Medulla oblongata (tissue), 1 donor: Measurements from ENCODE around the gene BMPR1A.

Experiments used
- DNase-seq: peaks from one replicate; pipeline ENCODE4 v3.0.0-alpha.2; 2015; ENCODE audit errors: extremely low spot score

The BMPR1A gene

DNA sequence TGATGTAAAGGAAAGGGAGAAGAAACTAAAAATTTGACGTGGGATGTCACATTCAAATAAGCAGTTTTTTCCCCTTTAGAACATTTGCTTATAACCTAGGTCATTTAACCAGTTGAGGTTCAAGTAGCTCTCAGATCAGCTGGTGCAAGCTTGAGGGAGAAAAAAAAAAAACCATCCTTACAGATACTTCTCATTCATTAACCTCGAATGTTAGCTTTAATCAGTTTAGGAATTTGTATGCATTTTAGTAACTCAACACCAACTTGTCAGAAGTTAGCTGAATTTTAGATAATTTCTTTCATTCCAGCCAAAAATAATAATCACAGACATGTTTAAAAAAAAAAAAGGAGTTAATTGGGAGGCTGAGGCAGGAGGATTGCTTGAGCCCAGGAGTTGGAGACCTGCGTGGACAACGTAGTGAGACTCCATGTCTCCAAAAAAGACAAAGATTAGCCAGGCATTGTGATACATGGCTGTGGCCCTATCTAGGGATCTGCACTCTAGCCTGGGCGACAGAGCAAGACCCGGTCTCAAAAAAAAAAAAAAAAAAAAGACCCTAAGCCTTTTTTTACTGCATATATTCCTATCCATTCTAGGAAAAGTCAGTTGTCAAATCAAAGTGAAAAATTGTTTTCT is 46.2 kb downstream of the BMPR1A start:
- DNase-seq, result no peak

DNA sequence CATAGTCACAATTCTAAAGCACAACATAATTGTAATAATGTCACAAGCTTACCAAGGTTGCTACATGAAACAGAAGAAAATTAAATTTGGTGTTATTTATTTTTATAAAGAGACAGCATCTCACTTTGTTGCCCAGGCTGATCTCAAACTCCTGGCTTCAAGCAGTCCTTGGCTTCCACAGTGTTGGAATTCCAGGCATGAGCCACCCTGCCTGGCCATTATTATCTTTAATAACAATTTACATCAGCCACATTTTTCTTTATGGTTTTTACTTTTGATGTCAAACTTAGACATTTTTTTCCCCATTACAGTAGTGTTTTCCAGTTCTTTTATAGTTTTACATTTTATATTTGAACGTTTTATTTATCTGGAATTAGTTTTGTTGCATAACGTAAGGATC is 46.7 kb downstream of the BMPR1A start:
- no peak for DNase-seq

DNA sequence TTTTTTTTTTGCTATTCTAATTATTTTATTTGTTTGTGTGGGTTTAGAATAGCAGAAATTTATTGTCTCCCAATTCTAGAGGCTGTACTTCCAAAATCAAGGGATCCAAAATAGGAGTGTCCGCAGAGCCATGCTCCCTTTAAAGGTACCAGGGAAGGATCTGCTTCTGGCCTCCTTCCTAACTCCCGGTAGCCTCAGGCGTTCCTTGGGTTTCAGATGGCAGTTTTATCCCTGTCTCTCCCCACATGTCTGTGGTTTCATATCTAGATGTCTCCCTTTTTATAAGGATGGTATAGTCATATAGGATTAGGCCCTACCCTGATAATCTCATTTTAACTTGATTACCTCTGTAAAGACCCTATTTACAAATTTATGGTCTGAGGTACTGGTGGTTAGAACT is 48.4 kb downstream of the BMPR1A start:
- DNase-seq, result no peak

DNA sequence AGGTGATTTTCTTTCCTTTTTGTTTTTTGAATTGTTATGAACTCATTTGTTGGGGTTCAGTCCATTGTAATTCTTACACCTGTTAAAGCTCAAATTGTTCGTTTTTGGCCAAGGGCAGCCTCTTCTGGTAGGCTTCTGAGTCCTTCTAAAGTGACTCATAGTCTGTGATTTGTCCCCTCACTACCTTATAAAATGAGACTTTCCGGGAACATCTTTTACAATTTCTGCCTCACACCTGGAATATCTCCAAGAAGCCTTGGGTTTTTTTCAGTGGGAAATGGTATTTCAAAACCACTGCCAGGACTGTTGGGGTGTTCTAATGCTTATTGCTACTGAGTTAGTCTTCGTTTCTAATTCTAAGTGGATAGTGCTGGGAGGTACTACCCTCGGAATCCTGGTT is 56.7 kb downstream of the BMPR1A start:
- DNase-seq, result peak; percentile 37

DNA sequence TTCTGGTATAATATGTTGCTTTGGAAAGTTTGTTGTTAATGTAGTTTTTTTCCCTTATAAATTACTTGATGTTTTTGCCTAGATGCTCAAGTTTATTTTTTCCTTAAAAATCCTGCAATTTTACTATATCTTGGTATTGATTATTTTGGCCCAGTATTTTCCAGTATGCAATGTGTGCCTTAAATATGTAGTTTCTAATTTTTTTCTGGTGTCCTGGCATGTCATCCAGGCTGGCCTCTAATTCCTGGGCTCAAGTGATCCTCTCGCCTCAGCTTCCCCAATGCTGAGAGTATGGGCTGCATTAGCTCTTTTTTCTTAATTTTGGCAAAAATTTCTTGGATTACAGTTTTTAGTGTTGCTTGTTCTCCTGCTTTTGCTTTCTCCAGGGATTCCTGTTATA is 57.6 kb downstream of the BMPR1A start:
- DNase-seq, result no peak

DNA sequence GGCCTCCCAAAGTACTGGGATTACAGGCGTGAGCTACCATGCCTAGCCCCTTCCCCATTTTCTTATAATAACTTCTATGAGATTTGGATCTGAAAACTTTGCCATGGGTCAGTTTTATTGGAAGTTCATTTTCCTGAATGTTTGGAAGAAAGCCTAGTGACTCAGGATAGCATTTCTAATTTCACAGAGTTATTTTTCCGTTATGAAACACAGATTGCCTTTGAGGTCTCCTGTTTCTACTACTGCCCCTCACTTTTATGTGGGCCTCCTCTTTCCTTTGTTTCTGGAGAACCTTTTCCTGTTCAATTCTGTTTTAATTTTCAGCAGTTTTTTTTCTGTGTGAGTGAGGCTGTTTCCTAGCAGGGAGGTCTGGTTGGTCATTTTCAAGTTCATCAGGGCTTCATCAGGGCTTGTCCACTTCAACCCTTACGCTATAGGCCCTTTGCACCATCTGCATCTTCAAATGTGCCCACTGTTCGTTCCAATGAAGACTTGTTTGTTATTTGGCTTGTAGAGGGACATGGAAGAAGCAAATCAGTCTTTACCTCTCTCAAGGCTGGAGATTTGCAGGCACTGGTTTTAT is 58.7 kb downstream of the BMPR1A start:
- DNase-seq, result no peak

DNA sequence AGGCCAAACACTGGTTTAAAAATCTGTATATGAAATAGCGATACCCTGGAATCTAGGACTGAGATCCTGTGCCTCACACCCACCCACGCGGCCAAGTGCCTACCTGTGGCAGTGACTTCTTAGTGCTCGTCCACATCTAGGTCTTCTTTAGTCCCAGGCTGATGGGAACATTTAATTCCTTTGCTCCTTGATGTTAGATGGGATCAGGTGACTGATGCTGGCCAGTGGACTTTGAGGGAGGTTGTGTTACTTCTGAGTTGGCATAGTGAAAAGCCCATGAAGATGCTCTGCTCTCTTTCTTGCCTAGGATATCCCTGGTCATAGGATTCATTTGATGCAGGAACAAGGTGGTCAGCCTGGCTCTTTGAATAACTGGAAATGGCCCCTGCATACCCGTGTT is 59.2 kb downstream of the BMPR1A start:
- no peak for DNase-seq

DNA sequence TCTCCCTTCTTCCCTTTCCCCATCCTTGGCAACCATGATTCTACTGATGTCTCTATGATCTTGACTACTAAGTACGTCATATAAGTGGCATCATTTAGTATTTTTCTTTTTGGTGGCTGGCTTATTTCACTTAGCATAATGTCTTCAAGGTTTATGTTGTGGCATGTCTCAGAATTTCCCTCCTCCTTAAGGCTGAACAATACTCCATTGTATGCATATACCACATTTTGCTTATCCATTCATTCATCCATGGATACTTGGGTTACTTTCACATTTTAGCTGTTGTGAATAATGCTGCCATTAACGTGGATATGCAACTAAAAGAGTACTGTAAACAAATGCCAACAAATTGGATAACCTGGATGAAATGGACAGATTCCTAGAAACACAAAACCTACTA is 60.8 kb downstream of the BMPR1A start:
- DNase-seq, result no peak

DNA sequence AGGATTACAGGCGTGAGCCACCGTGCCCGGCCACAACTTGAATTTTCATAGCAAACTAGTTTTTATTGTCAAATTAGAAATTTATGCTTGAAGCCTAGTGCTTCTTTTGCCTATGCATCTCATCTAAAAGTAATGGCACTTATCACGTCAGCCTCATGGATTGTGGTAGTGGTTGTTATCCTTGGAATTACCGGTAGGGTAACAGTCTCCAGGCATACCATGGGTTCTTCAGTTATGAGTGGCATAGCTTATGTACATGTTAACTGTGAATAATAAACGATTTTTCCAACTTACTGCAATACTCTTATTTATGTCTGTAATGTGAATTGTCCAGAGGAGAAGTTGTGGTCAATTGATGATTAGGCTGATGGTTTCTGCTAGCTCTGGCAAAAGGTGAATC is 63.1 kb downstream of the BMPR1A start:
- no peak for DNase-seq

DNA sequence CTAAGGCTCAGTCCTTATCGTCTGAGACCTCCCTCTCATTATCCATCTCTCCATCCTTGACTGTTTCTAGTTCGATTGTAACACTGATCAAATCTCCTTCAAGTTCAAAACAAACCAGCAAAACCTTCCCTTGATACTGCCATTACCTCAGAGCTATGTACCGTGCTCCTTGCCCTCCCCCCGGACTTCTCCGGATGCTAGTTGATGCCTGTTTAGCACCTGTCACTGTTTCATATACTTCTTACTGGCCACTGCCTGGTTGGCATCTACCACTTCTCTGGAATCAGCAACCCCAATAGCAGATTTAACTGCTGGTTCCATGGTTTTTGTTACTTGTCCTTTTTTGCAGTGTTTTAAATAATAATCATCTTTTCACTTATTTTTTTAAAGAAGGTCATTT is 64.1 kb downstream of the BMPR1A start:
- no peak for DNase-seq

DNA sequence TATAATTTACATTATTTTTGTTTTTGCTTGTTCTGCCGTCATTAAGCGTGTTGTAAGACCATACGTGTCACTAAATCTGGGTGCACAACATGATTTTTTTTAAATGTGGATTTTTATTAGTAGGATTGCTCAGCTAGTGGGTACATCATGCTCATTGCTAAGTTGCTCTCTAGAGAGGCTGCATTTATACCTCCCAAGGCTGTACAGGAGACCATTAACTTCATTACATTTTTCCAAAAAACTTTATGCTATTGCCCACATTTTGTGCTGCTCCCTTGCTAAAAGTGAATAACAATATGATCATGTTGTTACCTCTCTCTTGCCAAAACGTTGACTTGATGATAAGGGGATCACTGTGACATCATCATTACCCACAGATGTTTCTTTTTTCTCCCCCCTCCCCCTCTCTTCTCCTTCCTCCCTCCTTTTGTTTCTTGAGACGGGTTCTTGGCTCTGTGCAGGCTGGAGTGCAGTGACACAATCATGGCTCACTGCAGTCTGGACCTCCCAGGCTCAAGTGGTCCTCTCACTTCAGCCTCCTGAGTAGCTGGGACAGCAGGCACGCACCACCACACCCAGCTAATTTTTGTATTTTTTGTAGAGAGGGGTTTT is 65.1 kb downstream of the BMPR1A start:
- DNase-seq, result no peak

DNA sequence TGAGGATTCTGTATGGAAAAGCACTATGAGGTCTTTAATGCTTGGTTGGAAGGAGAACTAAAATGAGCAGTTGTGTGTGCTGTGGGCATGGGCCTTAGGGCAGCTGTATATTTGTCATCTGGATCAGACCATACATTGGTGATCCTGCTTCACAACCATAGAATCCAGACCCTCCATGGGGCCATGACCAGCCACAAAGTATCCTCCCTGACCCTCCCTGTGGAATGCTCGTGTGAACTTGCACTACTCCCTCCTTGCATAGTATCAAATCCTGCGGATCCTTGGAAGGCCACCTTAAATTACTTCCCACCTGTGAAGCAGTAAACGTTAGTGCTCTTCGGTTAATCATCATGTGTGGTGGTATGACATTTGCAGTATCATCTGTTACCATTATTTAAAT is 67.1 kb downstream of the BMPR1A start:
- no peak for DNase-seq

DNA sequence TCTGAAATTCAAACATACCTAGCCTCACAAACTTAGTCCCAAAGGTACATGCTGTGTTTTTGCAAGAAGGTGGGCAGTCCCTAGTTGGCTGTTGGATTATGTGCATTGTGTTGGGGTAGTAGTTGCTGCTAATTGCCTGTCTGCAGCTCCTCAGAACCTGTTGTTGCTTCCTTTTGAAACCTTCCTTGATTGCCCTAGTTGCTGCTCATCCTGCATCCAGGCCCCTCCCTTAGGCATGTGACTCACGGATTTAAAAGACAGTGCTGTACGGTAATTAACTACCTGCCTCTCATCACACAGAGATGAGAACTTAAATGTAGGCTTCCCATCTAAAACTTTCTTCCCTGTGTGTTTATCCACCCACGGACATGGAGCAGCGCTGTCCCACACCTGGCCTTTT is 67.7 kb downstream of the BMPR1A start:
- DNase-seq, result no peak

DNA sequence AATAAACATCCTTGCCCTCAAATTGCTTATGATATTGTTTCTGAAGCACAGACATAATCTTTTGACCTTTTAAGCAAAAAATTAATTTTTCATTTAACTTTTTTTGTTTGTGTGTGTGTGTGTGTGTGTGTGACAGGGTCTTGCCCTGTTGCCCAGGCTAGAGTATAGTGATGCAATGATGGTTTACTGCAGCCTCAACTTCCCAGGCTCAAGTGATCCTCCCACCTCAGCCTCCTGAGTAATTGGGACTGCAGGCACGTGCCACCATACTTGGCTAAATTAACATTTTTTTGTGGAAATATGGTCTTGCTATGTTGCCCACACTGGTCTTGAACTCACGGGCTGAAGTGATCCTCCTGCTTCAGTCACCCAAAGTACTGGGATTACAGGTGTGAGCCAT is 68.9 kb downstream of the BMPR1A start:
- DNase-seq, result no peak

DNA sequence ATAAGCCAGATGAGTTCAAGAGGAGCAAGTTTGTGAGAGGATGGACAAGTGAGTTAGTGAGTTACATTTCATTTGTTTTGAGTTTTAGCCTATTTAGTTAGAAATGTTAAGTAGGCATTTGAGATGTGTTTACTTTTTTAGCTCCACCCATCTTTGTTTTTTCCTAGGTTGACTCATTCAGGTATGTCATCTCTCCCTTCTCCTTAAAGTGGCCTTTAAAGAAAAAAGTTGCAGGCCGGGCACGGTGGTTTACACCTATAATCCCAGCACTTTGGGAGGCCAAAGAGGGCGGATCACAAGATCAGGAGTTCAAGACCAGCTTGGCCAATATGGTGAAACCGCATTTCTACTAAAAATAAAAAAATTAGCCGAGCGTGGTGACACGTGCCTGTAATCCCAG is 71.2 kb downstream of the BMPR1A start:
- no peak for DNase-seq

DNA sequence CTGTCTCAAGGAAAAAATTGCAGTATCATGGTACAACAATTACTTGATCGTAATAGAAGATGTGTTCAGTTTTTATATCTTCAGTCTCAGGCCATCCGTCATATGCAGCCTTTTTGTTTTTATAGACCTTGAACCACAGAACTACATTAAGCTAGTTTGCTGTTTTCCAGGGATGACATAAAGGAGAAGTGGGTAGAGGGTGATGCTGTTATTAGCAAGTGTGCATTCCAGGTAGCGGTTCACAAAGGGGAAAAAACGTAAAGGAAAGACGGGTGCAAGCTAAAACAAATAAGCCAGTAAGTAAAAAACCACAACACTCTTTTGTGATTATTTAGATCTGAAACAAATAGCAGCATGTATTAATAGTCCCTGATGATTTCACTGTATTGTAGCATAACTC is 71.7 kb downstream of the BMPR1A start:
- no peak for DNase-seq

DNA sequence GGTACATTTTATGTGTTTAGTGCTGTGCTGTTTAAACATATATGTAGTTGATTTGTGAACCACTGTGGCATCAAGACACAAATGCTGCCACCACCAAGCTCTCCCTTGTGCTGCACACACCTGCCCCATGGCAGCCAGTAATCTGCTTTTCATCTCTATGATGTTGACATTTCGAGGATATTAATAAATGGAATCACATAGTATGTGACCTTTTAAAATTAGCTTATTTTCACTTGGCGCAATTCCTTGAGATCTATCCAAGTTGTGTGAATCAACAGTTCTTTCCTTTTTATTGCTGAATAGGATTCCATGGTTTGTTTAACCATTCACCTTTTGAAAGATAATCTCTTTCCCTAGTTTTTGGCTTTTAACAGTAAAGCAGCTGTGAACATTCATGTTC is 73.1 kb downstream of the BMPR1A start:
- DNase-seq, result no peak

DNA sequence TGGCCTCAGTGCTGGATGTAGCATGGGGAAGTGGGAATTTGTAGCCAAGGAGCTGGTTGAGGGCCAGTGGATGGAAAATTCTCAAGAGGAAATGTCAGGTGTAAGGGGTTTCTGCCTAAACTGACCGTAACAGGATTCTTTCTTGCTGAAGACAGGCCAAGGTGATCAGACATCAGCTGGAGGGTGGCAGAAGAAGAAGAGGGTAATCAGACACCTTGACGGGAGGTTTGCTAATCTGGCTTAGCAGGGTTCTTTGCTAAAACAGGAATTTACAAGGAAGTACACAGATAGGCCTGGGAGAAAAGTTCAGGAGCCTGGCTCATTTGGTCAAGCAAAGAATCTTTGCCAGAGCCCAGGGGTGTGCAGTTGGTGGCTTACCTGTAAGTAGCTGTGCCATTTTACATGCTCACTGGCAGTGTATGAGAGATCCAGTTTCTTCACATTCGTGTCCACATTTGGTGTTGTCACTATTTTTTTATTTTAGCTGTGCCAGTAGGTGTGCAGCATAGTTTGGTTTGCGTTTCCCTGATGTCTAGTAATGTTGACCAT is 73.7 kb downstream of the BMPR1A start:
- DNase-seq, result no peak

DNA sequence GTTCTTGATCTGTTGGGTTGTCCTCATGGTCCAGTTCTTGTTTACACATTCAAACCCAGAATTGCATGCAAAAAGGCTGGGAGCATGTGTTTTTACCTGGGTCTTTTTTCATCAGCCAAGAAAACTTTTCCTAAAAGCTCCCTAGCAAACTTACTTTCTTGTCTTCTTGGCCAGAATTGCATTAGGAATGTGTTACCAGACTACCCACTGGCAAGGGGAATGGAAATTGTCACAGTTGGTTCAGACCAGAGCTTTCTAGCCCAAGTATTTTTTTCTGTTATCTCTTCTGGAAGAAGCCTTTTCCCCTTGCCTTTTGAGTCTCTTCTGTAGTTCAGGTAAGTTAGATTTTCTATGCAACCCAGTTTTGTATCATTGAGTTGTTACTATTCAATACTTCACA is 77.5 kb downstream of the BMPR1A start:
- DNase-seq, result peak; percentile 23

DNA sequence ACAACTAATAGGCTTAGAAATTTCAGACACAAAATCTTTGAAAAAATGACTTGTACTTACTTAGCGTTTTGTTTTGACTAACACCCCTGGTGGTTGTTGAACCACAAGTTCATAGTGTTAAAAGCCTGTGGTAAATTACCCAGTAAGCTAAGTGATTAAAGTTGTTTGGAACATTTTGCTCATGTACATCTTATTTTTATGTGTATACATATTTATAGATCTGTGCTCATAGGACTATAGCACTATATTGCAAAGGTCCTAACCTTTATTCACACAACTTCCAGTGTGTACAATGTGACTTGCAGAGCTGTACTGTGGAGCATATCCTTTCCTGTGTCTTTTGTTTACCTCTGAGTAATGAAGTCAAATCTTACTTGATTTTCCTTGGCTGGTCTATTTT is 79.6 kb downstream of the BMPR1A start:
- DNase-seq, result no peak

DNA sequence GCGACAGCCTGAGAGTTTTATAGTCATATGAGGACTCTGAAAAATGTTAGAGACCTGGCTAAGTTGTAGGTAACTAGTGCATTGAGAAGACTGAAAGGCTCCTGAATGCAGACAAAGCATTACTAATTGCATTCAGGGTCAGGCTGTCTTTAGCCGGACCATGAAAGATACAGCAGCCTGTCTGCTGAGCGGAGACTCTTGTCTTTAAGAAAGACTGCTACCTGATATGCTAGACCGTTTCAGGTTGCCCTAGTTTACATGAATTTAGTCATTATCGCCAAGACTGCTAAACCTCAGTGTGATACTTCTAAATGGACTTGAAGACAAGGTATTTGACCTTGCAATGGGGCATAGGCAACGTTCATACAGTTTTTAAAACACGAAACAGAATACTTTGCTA is 81.2 kb downstream of the BMPR1A start:
- no peak for DNase-seq

DNA sequence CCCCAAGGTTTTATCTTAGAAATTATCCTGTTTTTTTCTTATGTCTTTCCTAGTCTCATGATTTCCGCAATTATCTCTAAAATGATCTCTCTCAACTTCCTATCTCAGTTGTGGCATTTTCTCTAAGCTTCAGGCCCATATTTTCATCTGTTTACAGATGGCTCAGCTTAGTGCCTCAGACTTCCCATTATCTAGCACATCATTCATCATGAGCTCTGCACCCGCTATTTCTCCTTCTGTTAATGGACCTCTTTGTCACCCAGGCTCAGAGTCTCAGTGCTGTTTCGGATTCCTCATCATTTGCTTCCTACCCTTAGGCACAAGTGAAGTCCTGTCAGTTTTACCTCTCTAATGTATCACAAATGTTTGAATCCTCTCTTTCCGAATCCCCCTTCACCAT is 84.1 kb downstream of the BMPR1A start:
- DNase-seq, result peak; percentile 52

DNA sequence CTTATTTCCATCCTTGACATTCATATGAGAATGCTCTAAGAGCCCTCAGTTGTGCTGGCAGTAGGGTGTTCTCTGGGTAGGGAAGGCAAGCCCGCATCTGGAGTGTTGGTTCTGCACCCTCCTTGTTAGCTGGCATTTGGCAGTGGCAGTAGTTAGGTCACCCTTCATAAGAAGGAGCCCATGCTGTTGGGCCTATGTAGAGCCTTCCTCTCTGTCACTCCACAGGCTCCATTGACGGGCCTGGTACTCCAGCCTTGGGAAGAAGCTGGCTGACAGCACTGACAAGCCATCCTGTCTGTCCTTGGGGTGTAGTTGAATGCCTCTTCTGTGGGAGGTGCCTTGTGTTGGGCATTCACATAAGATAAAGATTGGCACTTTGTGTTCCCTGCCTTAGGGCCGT is 89.7 kb downstream of the BMPR1A start:
- no peak for DNase-seq

DNA sequence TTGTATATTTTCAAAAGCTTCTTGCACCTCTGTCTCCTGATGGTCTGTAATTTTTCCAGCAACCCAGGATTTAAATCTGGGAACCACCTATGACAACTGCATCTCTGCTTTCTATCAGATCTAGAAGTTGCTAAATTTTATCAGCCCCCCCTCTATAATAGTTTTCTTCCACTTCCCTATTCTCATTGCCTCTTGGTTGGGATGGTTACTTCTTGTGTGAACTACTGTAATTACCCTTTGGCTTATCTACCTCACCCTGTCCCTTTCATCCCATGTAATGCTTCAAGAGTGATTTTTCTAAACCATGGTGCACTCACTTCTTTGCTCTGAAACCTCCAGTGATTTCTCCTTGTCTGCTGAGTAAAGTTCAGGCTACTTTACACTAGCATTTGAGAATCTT is 92.3 kb downstream of the BMPR1A start:
- no peak for DNase-seq
